Endometrial microvascular endothelial cells (primary cell): ENCODE data around the gene ASZ1. TPM values are rescaled to one million over a fixed set of nuclear protein-coding genes. Genes with fewer than 3 reads are reported as not detected.

Experiments used
- in situ Hi-C: cut with HindIII; loops from 2 replicates; pipeline ENCODE4 v1.10.0; 2017; ENCODE audit warnings: low sequenced_read_pairs, low pct_unique_long_range_greater_than_20kb; ENCODE audit errors: inconsistent ontology term
- total RNA-seq: library from RNA; depleted of rRNA; stranded (reverse); fragments of >200 nt; gene quantifications from one replicate; pipeline ENCODE4 v1.2.3, GENCODE V29; 2015; ENCODE audit errors: inconsistent ontology term

Gene ASZ1
- total RNA-seq, 1 donor from 2014 or later = not detected

GRCh38 chr7:117362294-117362888 lies 64.9 kb downstream of the ASZ1 start:
- in situ Hi-C loops = no loop called here

- in situ Hi-C loops = no loop called here
These were observed 77.3 kb downstream of the ASZ1 start for GRCh38 chr7:117350027-117350426.

GRCh38 chr7:117349570-117349969 lies 77.7 kb downstream of the ASZ1 start:
- in situ Hi-C loops = no loop called here

GRCh38 chr7:117347962-117348672 lies 79.2 kb downstream of the ASZ1 start:
- in situ Hi-C loops = no loop called here

GRCh38 chr7:117347480-117347879 lies 79.8 kb downstream of the ASZ1 start:
- in situ Hi-C loops = no loop called here

GRCh38 chr7:117346161-117346560 lies 81.1 kb downstream of the ASZ1 start:
- in situ Hi-C loops = no loop called here

GRCh38 chr7:117338020-117338419 lies 89.3 kb downstream of the ASZ1 start:
- in situ Hi-C loops = no loop called here

- in situ Hi-C loops = no loop called here
These were observed 94.1 kb downstream of the ASZ1 start for GRCh38 chr7:117333168-117333567.

- in situ Hi-C loops = no loop called here
These were observed 95.3 kb downstream of the ASZ1 start for GRCh38 chr7:117332031-117332430.

GRCh38 chr7:117325836-117326235 lies 101.5 kb downstream of the ASZ1 start:
- in situ Hi-C loops = no loop called here

GRCh38 chr7:117324960-117325359 lies 102.3 kb downstream of the ASZ1 start:
- in situ Hi-C loops = no loop called here

GRCh38 chr7:117323851-117324711 lies 103.2 kb downstream of the ASZ1 start:
- in situ Hi-C loops = no loop called here

GRCh38 chr7:117323305-117323850 lies 103.9 kb downstream of the ASZ1 start:
- in situ Hi-C loops = no loop called here

- in situ Hi-C loops = no loop called here
These were observed 104.5 kb downstream of the ASZ1 start, which contains the start of gene WNT2 for GRCh38 chr7:117322741-117323304. Gene WNT2, minus strand, starts transcription at chr7:117323058. Its CDS starts 69 bp downstream, at chr7:117322989.

GRCh38 chr7:117320523-117320922 lies 106.8 kb downstream of the ASZ1 start:
- in situ Hi-C loops = no loop called here

GRCh38 chr7:117319181-117319580 lies 108.1 kb downstream of the ASZ1 start:
- in situ Hi-C loops = no loop called here

- in situ Hi-C loops = no loop called here
These were observed 113.7 kb downstream of the ASZ1 start for GRCh38 chr7:117313582-117313981.
